GM03348 (cell line): ENCODE results near the gene WWOX.

ENCODE experiments used
- DNase-seq: peaks from one replicate; pipeline ENCODE4 v3.0.0; 2012; ENCODE audit warnings: low spot score

Gene WWOX

DNA sequence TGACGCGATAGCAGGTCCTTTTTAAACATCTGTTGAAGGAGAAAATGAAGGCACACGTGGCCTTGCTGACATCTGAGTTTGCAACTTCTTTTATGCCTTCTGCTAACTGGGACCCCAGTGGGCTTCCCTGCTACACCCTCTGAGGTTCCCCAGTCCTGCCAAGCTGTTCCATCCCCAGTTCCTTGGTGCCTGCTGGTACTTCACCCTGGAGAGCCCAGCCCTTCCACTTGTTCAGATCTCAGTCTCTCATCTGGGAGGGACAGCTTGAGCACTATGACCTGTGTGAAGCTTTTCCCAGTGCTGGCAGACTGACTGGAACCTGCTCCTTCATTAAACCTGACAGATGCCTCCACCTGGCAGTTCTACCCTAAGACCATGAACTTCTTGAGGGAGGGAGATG lies 95.5 kb downstream of the WWOX start:
- no peak for DNase-seq

DNA sequence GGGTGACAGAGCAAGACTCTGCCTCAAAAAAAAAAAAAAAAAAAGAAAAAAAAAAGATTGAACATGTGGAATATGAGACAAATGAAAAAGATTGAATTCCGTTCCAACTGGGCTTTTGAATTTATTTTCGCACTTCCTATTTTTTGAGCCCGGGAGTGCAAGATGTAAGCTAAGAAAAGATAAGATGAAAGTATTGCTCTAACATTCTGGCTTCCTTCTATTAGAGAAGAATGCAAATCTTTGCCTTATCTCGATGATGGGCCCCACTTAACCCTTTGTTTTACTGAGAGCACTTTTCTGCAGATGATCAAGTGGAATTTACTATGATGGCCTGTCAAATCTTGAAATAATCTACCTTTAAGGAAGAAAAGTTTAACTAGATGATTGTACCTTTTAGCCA lies 96.3 kb downstream of the WWOX start:
- no peak for DNase-seq

DNA sequence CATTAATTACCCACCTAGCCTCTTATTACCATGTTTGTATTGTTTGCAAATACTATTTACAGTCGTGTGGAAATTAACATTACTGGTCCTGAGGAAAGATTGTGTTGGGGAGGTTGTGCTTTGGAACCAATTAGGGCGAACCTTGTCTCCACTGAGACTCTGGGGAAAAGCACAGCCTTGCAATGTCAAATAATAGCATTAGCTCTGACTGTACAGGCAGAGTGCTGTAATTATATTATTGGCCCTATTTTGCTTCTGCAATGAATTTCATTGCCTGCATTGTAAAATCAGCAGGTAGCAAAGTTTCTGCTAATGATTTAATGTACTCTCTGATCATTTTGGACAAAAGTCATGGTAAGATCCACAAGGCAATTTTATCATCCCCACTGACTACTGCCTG lies 97.0 kb downstream of the WWOX start:
- no peak for DNase-seq

DNA sequence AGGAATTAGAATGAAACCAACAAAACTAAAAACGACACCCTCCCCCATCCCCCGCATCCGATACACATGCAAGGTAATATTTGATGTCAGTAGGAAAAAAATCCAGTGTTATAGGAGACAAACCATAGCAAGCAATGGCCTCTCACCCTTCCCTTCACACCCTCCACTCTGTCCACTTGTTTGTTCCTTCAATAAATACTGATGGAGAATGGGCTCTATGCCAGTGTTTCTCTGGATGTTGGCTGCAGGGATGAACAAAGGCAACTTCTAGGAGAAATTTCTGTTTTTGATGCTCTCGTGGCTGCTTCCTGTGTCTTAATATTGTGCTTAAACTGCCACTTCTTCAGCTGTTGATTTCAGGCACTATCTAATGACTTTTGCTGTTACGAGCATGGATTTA lies 98.8 kb downstream of the WWOX start:
- DNase-seq: no peak

DNA sequence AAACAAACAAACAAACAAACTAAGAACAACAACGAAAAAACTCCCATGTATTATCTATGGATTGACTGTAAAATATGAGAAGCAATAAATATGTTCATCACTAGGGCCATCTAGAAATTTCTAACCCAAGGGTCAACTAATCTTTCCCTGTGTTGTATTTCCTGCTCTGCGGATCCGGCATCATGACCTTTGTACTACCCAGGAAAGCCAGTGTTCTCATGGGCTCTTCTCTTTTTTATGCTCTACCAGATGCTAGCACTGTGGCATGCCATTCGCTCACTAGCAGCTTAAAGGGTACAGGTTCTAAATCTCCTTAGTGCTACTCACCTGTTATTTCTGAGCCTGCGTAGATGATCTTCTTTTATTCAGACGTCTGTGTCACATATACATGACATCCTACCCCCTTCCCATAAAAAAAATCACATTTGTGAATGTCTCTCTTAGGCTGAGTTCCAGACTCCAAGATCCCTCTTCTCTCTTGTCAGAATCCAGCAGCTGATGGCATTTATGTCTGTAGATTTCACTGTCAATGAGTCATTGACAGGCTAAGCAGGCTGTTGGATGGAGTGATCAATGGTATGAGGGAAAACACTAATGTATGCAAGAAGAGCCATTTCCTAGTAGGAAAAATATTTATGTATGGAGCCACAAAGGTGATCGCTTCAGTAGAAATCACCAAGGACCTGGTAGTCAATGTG lies 100.0 kb downstream of the WWOX start:
- DNase-seq: no peak

DNA sequence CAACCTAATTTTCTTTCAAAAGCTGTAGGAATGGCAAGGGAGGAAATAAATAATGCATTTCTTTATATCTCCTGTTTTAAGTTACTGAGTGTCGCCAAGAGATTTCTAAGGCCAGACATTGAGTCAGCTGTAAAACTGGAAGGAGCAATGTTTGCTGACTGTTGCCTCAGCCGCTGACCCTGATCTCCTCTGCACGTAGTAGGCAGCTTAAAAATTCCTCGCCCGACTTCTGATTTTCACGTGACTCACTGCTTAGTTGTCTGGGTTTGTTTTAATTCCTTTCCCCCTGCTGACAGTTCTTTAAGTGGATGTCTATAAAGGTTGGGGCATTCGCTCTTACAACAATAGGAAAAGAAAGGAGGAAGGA lies 100.6 kb downstream of the WWOX start:
- no peak for DNase-seq

DNA sequence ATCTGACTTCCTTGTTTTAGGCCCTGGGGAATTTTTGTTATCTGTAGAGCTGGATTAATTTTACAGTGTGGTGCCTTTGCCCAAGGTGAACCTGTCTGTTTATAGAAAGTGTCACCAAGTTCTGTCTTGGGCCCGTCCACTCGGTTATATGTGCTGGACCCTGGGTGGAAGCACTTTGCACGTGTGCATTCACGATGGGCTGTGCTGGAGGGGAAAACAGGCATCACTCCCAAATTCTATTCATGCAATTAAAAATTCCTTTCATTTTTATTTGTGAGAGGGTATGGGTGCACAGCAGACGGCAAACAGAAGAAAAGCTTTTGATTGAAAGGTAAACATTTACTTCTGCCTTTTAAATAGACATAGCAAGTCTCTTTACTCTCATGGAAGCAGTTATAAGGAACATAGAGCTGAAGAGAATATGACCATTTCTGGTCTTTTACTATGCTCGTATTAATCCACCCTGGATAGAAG lies 101.2 kb downstream of the WWOX start:
- DNase-seq: no peak

DNA sequence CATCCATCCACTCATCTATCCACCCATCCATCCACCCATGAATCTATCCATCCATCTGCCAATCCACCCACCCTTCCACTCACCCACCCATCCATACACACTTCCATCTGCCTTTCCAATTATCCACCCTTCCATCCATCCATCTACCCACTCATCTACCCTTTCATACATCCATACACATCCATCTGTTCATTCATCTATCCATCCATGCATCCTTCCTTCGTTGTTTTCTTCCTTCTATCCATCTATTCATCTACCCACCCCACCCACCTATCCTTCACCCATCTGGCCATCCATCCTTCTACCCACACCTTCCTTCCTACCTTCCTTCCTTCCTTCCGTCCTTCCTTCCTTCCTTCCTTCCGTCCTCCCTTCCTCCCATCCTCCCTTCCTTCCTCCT lies 106.1 kb downstream of the WWOX start:
- DNase-seq: no peak

DNA sequence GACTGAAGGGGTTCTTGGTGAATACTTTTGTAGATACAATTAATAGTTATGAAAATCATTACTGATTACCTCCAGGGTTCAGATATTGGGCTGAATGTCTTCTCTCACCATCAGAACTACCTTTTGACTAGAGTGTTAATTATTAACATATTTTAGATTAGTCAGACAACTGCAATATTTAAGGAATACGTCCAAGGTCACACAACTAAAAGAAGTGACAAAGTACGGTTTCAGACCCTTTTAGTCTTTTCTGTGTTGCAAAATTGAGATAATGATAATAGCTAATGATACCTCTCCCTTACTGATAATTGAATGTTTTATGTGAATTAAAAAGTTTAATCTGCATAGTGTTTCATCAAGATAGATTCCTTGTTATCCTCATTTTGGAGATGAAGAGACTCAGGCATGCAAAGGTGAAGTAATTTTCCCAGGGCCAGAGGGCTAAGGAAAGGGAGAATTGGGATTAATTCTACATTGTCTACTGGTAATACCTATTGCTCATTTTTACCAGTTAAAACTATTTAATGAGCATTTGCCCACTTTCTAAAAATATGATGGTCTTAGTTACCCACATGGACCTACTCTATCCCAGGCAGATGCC lies 107.3 kb downstream of the WWOX start:
- no peak for DNase-seq

DNA sequence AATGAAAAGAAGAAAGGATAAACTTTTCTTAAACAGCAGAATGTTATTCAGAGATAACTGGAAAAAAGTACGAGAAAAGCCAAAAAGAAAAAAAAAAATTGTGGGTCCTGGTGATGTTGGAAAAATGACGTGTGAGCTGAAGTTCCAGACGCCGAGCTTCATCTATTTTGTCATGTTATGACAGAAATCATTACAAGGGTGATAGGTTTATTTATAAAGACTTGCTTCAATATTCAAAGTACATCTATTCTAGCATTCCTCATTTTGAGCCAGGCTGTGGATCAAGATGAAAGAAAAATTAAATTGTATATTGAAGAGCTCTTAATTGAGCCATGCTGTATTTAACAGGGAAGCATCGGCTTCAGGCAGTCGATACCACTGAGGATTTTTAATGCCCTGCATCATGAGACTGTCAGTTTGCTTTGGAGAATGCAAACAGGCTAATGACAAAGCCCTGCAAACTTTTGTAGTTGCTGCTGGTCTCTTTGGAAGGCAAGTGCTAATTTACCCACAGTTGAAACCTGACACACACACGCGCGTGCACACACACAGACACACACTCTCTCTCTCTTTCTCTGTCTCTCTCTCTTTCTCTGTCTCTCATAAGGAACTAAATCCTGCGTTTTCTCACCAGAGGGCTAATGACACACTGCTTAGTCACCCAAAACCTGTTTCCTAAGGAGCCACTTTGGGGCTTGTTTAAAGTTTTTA lies 110.7 kb downstream of the WWOX start:
- DNase-seq: no peak

DNA sequence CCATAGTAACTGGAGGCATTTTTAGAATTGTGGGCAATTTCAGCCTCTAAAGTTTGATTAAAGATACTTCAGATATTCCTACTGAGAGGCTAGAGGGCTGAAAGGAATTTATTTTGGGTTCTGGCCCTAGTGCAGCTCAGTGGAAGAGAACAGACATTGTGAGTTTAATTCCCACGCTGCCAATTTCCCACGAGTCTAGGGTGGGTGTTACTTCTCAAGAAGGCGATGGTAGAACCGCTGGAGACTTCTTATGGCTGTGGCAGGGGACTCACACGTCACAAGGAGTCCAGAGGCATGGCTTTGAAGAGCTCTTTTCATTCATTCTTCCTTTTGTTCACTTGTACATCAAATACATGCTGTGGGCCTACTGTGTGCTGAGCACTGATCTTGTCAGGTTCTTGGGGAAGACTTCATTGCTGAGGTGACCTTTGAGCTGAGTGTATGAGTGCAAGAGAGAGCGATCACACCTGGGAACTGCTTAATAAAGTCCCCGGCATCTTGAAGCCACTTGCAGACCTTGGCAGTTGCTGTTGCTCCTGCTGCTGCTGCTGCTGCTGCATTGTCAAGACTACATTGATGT lies 111.7 kb downstream of the WWOX start:
- DNase-seq: no peak

DNA sequence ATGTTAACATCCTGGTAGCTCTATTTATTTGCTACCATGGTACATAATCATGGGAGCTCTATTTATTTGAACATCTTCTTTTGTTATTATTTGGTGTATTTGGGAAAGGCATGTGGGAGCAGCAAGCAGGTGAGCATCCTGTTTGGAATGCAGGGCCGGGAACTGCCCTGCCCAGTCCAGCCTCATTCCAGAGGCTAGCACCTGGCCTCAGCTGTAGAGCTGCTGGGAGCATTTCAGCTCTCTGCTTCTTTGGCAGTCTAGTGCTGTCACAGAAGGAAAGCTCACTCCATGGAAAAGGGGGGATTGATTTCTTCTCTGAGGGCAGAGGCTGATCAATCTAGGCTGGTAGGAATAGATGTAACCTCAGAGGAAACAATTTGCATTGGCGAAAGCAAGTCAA lies 112.5 kb downstream of the WWOX start:
- DNase-seq: no peak

DNA sequence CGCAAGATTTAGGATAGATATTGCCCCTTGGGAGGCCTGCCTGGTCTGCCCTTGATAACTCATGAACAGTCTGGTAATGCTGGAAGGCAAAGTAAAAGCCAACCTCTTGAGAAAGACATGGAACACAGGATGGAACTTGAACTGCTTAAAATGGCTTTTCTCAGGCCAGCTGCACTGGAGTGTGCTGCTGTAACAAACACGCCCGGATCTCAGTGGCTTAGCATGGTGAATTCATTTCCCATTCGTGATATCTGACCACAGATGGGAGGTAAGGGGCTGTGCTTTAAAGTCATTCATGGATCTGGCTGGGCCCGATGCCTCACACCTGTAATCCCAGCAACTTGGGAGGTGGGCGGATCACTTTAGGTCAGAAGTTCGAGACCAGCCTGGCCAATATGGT lies 113.2 kb downstream of the WWOX start:
- DNase-seq: no peak

DNA sequence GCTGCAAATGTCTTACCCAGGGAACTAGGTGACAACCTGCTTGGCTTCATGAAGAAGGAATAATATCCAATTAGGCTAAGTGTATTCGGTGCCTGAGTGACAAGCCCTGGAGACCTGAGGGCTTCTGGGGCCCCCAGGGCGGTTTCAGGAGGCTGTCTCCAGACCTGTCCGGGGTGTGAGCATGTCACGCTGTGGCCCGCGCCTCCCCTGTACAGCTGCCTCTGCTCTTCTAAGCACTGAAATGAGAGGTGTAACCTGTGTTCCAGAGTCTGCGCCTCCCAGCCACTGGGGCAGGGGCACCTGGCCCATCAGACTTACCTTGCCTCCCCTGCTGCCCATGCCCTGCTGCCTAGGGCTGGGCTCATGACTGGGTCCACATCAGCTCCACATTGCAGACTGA lies 114.3 kb downstream of the WWOX start:
- DNase-seq: no peak

DNA sequence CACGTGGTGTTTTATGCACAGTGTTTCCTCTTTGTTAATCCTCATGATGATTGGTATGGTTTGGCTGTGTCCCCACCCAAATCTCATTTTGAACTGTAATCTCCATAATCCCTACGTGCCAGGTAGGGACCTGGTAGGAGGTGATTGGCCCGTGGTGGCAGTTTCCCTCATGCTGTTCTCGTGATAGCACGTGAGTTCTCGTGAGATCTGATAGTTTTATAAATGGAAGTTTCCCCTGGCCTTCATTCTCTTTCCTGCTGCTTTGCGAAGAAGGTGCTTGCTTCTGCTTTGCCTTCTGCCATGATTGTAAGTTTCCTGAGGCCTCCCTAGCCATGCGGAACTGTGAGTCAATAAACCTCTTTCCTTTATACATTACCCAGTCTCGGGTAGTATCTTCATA lies 115.8 kb downstream of the WWOX start:
- DNase-seq: no peak

DNA sequence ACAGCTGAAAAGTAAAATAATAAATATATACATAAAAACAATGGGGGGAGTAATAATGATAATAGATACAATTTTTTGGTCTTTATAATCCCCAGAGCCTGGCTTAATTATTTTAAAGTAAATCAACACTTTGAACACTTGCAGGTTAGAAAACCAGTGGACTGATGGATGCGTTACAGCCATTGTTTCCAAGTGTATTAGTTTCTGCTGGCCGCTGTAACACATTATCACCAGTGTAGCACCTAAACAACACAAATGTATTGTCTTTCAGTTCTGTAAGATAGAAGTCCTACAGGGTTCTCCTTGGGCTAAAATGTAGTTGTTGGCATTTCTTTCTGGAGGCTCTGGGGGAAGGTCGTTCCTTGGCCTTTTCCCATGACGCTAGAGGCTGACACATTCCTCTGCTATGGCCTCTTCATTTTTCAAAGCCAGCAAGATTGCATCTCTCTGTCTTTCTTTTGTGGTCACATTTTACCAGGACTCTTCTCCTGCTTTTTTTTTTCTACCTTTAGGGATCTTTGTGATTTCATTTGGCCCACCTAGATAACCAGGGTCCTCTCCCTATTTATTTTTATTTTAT lies 116.8 kb downstream of the WWOX start:
- no peak for DNase-seq

DNA sequence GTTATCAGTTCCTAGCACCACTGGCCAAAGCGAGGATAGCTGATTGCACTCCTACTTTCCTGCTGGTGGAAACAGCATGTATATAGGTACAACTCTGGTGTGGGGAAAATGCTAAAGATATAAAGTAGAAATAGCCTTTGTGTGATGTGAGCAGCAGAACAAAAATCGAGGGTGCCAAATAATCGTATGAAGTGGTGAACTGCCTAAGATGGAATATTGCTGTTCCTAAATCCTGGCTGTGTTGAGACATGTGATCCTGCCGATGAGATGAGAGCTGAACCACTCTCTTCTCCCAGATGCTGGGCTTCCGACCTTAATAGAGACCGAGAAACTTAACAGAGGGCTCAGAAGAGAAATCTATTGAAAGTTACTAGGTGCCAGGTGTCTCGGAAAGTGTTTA lies 117.8 kb downstream of the WWOX start:
- no peak for DNase-seq

DNA sequence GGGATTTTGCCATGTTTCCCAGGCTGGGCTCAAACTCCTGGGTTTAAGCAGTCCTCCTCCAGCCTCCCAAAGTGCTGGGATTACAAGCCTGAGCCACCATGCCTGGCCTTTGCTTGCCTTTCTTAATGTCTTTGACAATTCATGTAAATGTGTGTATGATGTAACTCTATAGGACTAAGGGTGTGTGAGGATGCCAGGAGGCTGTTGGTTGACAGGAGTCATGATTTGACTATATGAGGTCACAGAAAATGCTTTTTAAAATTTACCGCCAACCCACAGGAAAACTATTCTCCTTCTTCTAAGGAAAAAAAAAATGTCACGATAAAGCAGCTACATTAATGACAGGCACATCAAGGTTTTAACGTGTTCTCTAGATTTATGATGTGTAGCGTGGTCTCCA lies 118.8 kb downstream of the WWOX start:
- no peak for DNase-seq

DNA sequence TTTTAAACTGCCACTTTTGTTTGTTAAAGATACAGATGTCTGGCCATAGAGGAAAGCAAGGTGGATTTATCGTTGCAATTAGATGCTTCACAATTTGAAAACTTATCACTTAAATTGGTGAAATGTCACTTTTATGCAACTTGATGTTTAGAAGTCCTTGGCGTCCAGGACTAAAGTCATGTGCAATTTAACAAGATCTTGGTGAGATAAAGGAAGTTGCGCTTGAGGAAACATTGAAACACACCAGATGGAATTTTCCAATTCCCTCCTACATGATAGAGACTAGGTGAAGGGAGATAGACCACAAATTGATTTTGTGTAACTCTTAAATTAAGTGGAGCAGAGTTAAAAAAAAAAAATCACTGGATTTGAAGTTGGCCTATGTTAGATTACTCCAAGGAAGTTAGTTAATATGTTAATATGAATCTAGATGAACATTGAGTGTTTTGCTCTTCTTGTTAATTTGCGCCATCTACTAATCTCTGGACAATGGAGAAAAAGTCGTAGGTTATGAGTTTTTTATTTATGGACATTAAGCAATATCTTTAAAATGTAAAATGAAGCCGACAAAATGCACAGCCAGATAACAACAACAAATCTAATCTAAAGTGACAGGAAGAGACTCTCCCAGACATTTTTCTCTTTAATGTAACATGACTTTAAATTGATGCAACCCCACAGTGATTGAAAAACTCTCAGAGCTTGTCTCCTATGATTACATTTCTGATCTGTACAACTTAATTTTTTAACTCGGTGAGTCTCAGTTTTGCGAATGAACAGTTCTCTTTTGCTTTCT lies 119.6 kb downstream of the WWOX start:
- no peak for DNase-seq

DNA sequence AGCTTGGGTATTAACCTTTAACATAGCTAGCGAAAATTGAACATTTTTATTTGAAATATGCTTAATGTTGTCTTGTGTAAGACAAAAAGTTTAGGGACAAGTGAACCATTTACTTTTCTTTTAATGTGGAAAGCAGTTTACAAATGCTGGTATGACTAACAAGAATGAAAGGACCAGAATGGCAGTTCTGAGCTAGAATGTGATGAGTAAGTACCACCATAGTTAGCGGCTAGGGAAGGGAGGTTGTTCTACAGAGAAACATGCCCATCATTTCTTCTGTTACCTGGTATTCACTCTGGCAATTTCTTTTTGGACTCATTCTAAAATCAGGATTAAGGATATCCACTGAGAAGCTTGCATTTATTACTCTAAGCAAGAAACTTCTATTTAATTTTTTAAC lies 121.1 kb downstream of the WWOX start:
- no peak for DNase-seq

DNA sequence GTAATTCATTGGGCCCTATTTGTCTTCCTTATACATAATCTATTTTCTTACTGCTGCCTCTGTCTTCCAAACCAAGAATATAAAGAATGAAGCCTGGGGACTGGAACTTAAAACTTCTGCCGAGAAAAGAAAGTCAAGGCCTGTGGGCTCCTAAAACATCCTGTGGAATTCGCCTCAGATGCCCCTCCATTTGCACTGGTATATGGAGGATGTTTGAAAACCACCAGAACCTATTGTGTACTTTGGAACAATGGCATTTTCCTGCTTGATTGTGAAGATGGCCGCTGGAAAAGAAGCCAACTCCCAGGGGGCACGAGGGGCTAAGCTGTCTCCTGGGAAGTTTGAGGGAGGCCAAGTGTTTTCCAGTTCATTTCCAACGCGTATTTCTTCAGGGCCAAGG lies 122.4 kb downstream of the WWOX start:
- no peak for DNase-seq

DNA sequence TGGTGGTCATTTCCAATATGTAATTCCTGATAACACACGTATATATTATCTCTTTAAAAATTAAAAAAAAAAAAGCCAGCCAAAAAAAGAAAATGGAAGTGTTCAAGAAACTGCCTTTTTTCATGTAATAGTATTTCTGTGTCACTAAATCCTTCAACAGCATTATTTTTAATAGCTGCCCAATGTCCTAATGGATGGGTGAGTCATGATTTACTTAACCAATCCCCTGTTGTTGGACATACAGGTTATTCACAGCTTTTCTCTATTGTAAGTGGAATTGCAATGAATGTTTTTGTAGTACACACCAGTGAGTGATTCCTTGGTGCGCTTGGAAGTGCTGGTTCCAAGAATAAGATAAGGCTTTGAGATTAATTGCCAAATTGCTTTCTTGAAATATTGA lies 124.9 kb downstream of the WWOX start:
- no peak for DNase-seq
